Mucosa of descending colon (tissue), 3 donors: ENCODE data around the gene PEPD. TPM values are rescaled to one million over a fixed set of nuclear protein-coding genes. Genes with fewer than 3 reads are reported as not detected.
A peak's percentile ranks its signal among the peaks of the same experiment; 100 is the strongest.

Experiments used
- ATAC-seq: fragments of 200-7000 bp; cut with Tn5 transposase; one replicate; pipeline ENCODE4 v1.9.1; 2020; ENCODE audit warnings: mild to moderate bottlenecking, moderate library complexity
- DNase-seq, 3 donors: peaks; one replicate each; pipeline ENCODE4 v3.0.0-alpha.2; 2020
- H3K36me3 ChIP-seq: fragments of 200-600 bp; one replicate; pipeline ENCODE4 v1.8.0; 2021; ENCODE audit warnings: low read depth, mild to moderate bottlenecking
- H3K4me1 ChIP-seq: fragments of 200-600 bp; one replicate; pipeline ENCODE4 v1.8.0; 2021; ENCODE audit warnings: low read depth, mild to moderate bottlenecking
- H3K4me3 ChIP-seq: fragments of 200-600 bp; one replicate; pipeline ENCODE4 v1.8.0; 2021; ENCODE audit warnings: mild to moderate bottlenecking
- H3K9me3 ChIP-seq: fragments of 200-600 bp; one replicate; pipeline ENCODE4 v1.8.0; 2021; ENCODE audit warnings: mild to moderate bottlenecking
- CTCF ChIP-seq: fragments of 200-600 bp; IDR thresholded peaks from one replicate; pipeline ENCODE4 v1.8.0; 2022; ENCODE audit warnings: antibody characterized with exemption, mild to moderate bottlenecking
- intact Hi-C, 2 donors: fragments of 100-400 bp; cut with DNase I in 1 of 2; cut with micrococcal nuclease in 1 of 2; formaldehyde crosslinking; loops; one replicate each; pipeline versions ENCODE4 v1.11.0 to v1.11.1; 2022; cut with DNase I, micrococcal nuclease
- total RNA-seq, 3 donors: library from RNA; stranded (reverse); fragmentation: NEBNext Ultra II Directional in 2 of 3; extraction: Animal tissue kit (Norgen Biotek cat#: 25700) in 2 of 3; gene quantifications; one replicate each; pipeline versions ENCODE4 v1.2.1 to v1.2.4, GENCODE V29; 2021 to 2023
- donor health status: DM: no; HTN: no; CAD: no; lungs with moderate emphysema.
- donor health status: DM: no; HTN: no; CAD: no.
- donor health status: DM: no; HTN: yes; CAD: no.

PEPD gene
- total RNA-seq, 3 donors from 2014 or later, result 40.4 to 91.5 (median 79.1) TPM

- Histone ChIP-seq H3K9me3 (no peaks in the 10 kb centered on the region), H3K36me3 (no peaks in the 10 kb centered on the region), H3K4me1 (no peaks in the 10 kb centered on the region), H3K4me3 (no peak overlapping the region)
- ATAC-seq (no peak), DNase-seq (peak in 2 of 3 donors; percentile 14 to 17)
- intact Hi-C loops, result loop anchor here (5.0 kb wide), 1 partner anchor 340 kb away; no protein-coding TSS in a partner anchor
- TF ChIP-seq CTCF, result no peak
Measured at GRCh38 chr19:33432446-33433170, 89.0 kb downstream of the PEPD start.

GRCh38 chr19:33432015-33432414 lies 89.6 kb downstream of the PEPD start:
- no peak for TF ChIP-seq CTCF
- Histone ChIP-seq H3K36me3 (no peaks in the 10 kb centered on the region), H3K4me1 (no peaks in the 10 kb centered on the region), H3K4me3 (no peak overlapping the region), H3K9me3 (no peaks in the 10 kb centered on the region)
- intact Hi-C loops, result loop anchor here (5.0 kb wide), 1 partner anchor 340 kb away; no protein-coding TSS in a partner anchor
- DNase-seq (peak in 2 of 3 donors; percentile 3 to 12), ATAC-seq (no peak)

- peak; percentile 49 for TF ChIP-seq CTCF
- Histone ChIP-seq H3K4me3 (no peak overlapping the region), H3K4me1 (no peaks in the 10 kb centered on the region), H3K9me3 (no peaks in the 10 kb centered on the region), H3K36me3 (no peaks in the 10 kb centered on the region)
- DNase-seq, result peak; percentile 63 to 79 (median 79)
- intact Hi-C loops, result loop anchor here (5.0 kb wide), 1 partner anchor 342 kb away; no protein-coding TSS in a partner anchor
- ATAC-seq, result peak; percentile 86
Measured at GRCh38 chr19:33430674-33431277, 90.8 kb downstream of the PEPD start.

- Histone ChIP-seq H3K36me3 (no peaks in the 10 kb centered on the region), H3K4me3 (no peak overlapping the region), H3K9me3 (no peaks in the 10 kb centered on the region), H3K4me1 (no peaks in the 10 kb centered on the region)
- DNase-seq (peak in 2 of 3 donors; percentile 16 to 28), ATAC-seq (no peak)
- TF ChIP-seq CTCF, result no peak
- intact Hi-C loops, result loop anchor here (5.0 kb wide), 1 partner anchor 342 kb away; no protein-coding TSS in a partner anchor
Measured at GRCh38 chr19:33429891-33430673, 91.5 kb downstream of the PEPD start.

- Histone ChIP-seq H3K9me3 (no peaks in the 10 kb centered on the region), H3K36me3 (no peaks in the 10 kb centered on the region), H3K4me3 (no peak overlapping the region), H3K4me1 (no peaks in the 10 kb centered on the region)
- intact Hi-C loops, result no loop called here
- ATAC-seq (no peak), DNase-seq (peak in 2 of 3 donors; percentile 3 to 4)
- TF ChIP-seq CTCF, result no peak
Measured at GRCh38 chr19:33428627-33429125, 92.9 kb downstream of the PEPD start.
